Activated T-cell treated with anti-CD3 and anti-CD28 coated beads, Interleukin-2, amount 50 U/mL, for 4 hours (primary cell): ENCODE results near the gene SYNE2. TPM values are rescaled to one million over a fixed set of nuclear protein-coding genes. Genes with fewer than 3 reads are reported as not detected.
"Not testable (repeated sequence)": the region's sequence is repeated elsewhere in the genome, so short reads cannot be mapped to it uniquely, and the experiment has no call there.

Experiments used
- ATAC-seq, 2 donors: fragments of 200-7000 bp; cut with Tn5 transposase; one replicate each; pipeline ENCODE4 v1.10.0; 2021
- DNase-seq: peaks from one replicate; pipeline ENCODE4 v3.0.0-alpha.2; 2020
- H3K27me3 Mint-ChIP-seq: one replicate; pipeline ENCODE4 v1.8.0; 2021; ENCODE audit warnings: low read depth, mixed read lengths
- H3K36me3 Mint-ChIP-seq: one replicate; pipeline ENCODE4 v1.8.0; 2022; ENCODE audit warnings: mixed read lengths; ENCODE audit not compliant: insufficient read depth
- H3K4me1 Mint-ChIP-seq: one replicate; pipeline ENCODE4 v1.8.0; 2021; ENCODE audit warnings: low read depth, mixed read lengths
- H3K4me3 Mint-ChIP-seq: one replicate; pipeline ENCODE4 v1.8.0; 2021; ENCODE audit warnings: mild to moderate bottlenecking, moderate library complexity, mixed read lengths
- H3K9me3 Mint-ChIP-seq: one replicate; pipeline ENCODE4 v1.8.0; 2021; ENCODE audit warnings: mixed read lengths
- total RNA-seq, 3 donors: library from RNA; stranded (reverse); gene quantifications; one replicate each; pipeline ENCODE4 v1.2.1, GENCODE V29; 2021

Gene SYNE2
- total RNA-seq, 3 donors from 2014 or later = 6.9 to 11.5 (median 8.6) TPM

- no peaks in the 10 kb centered on the region for H3K27me3 Mint-ChIP-seq
- peak overlapping the region; percentile 54 for H3K4me3 Mint-ChIP-seq
- peaks cover 3% of the 10 kb centered on the region for H3K9me3 Mint-ChIP-seq
- H3K36me3 Mint-ChIP-seq = peaks cover 5% of the 10 kb centered on the region
- ATAC-seq (peak; percentile 21 to 29), DNase-seq (peak; percentile 21)
- H3K4me1 Mint-ChIP-seq = peaks cover 65% of the 10 kb centered on the region
These were observed 4.7 kb downstream of the SYNE2 start for GRCh38 chr14:63857466-63858030.

- Mint-ChIP-seq H3K27me3 (no peaks in the 10 kb centered on the region), H3K4me3 (no peak overlapping the region), H3K9me3 (peaks cover 3% of the 10 kb centered on the region), H3K36me3 (peaks cover 5% of the 10 kb centered on the region), H3K4me1 (peaks cover 73% of the 10 kb centered on the region)
- ATAC-seq (no peak), DNase-seq (no peak)
These were observed 7.3 kb downstream of the SYNE2 start for GRCh38 chr14:63860146-63860545.

GRCh38 chr14:63862163-63862562 is 9.4 kb downstream of the SYNE2 start:
- ATAC-seq = no peak
- H3K27me3 Mint-ChIP-seq = no peaks in the 10 kb centered on the region
- H3K36me3 Mint-ChIP-seq = peaks cover 3% of the 10 kb centered on the region
- peaks cover 71% of the 10 kb centered on the region for H3K4me1 Mint-ChIP-seq
- no peak overlapping the region for H3K4me3 Mint-ChIP-seq
- DNase-seq = no peak
- H3K9me3 Mint-ChIP-seq = peaks cover 3% of the 10 kb centered on the region

GRCh38 chr14:63863004-63863403 is 10.2 kb downstream of the SYNE2 start:
- no peak overlapping the region for H3K4me3 Mint-ChIP-seq
- ATAC-seq = no peak
- no peak for DNase-seq
- no peaks in the 10 kb centered on the region for H3K27me3 Mint-ChIP-seq
- no peaks in the 10 kb centered on the region for H3K36me3 Mint-ChIP-seq
- peaks cover 71% of the 10 kb centered on the region for H3K4me1 Mint-ChIP-seq
- no peaks in the 10 kb centered on the region for H3K9me3 Mint-ChIP-seq

- not testable (repeated sequence) for H3K27me3 Mint-ChIP-seq, H3K9me3 Mint-ChIP-seq, DNase-seq, H3K36me3 Mint-ChIP-seq
- peak overlapping the region; percentile 75 for H3K4me3 Mint-ChIP-seq
- ATAC-seq = peak; percentile 54 to 69
- peaks cover 77% of the 10 kb centered on the region for H3K4me1 Mint-ChIP-seq
These were observed 12.0 kb downstream of the SYNE2 start for GRCh38 chr14:63864775-63865174.

- Mint-ChIP-seq H3K4me1 (peaks cover 67% of the 10 kb centered on the region), H3K9me3 (no peaks in the 10 kb centered on the region), H3K27me3 (no peaks in the 10 kb centered on the region), H3K36me3 (no peaks in the 10 kb centered on the region), H3K4me3 (peak overlapping the region; percentile 56)
- ATAC-seq (no peak), DNase-seq (peak; percentile 20)
These were observed 15.4 kb downstream of the SYNE2 start for GRCh38 chr14:63867933-63868921.

- peaks cover 69% of the 10 kb centered on the region for H3K4me1 Mint-ChIP-seq
- not testable (repeated sequence) for H3K36me3 Mint-ChIP-seq, H3K9me3 Mint-ChIP-seq, DNase-seq, H3K27me3 Mint-ChIP-seq
- peak overlapping the region; percentile 66 for H3K4me3 Mint-ChIP-seq
- ATAC-seq = peak; percentile 77 to 82
These were observed 17.3 kb downstream of the SYNE2 start for GRCh38 chr14:63869940-63870752.

GRCh38 chr14:63870753-63871037 is 17.9 kb downstream of the SYNE2 start:
- not testable (repeated sequence) for ATAC-seq, H3K4me3 Mint-ChIP-seq

GRCh38 chr14:63874223-63874622 is 21.4 kb downstream of the SYNE2 start:
- ATAC-seq = no peak
- Mint-ChIP-seq H3K27me3 (no peaks in the 10 kb centered on the region), H3K4me3 (no peak overlapping the region), H3K9me3 (no peaks in the 10 kb centered on the region), H3K4me1 (peaks cover 55% of the 10 kb centered on the region), H3K36me3 (peaks cover 11% of the 10 kb centered on the region)
- no peak for DNase-seq

More at GRCh38 chr14:63870753-63871037, 17.9 kb downstream of the SYNE2 start:
- peaks cover 70% of the 10 kb centered on the region for H3K4me1 Mint-ChIP-seq
- not testable (repeated sequence) for H3K36me3 Mint-ChIP-seq, H3K27me3 Mint-ChIP-seq, H3K9me3 Mint-ChIP-seq, DNase-seq

GRCh38 chr14:63875311-63875710 is 22.5 kb downstream of the SYNE2 start:
- peaks cover 11% of the 10 kb centered on the region for H3K36me3 Mint-ChIP-seq
- DNase-seq = no peak
- no peaks in the 10 kb centered on the region for H3K27me3 Mint-ChIP-seq
- H3K4me3 Mint-ChIP-seq = no peak overlapping the region
- peaks cover 49% of the 10 kb centered on the region for H3K4me1 Mint-ChIP-seq
- ATAC-seq = no peak
- H3K9me3 Mint-ChIP-seq = no peaks in the 10 kb centered on the region

- H3K9me3 Mint-ChIP-seq = no peaks in the 10 kb centered on the region
- H3K27me3 Mint-ChIP-seq = no peaks in the 10 kb centered on the region
- no peak overlapping the region for H3K4me3 Mint-ChIP-seq
- DNase-seq (no peak), ATAC-seq (no peak)
- H3K36me3 Mint-ChIP-seq = peaks cover 16% of the 10 kb centered on the region
- peaks cover 51% of the 10 kb centered on the region for H3K4me1 Mint-ChIP-seq
These were observed 24.7 kb downstream of the SYNE2 start for GRCh38 chr14:63877550-63877939.

GRCh38 chr14:63878052-63878451 is 25.2 kb downstream of the SYNE2 start:
- ATAC-seq (no peak), DNase-seq (no peak)
- peaks cover 47% of the 10 kb centered on the region for H3K4me1 Mint-ChIP-seq
- H3K27me3 Mint-ChIP-seq = no peaks in the 10 kb centered on the region
- H3K4me3 Mint-ChIP-seq = no peak overlapping the region
- no peaks in the 10 kb centered on the region for H3K9me3 Mint-ChIP-seq
- peaks cover 16% of the 10 kb centered on the region for H3K36me3 Mint-ChIP-seq

GRCh38 chr14:63878792-63879191 is 26.0 kb downstream of the SYNE2 start:
- ATAC-seq (no peak), DNase-seq (no peak)
- Mint-ChIP-seq H3K9me3 (no peaks in the 10 kb centered on the region), H3K36me3 (peaks cover 16% of the 10 kb centered on the region), H3K27me3 (no peaks in the 10 kb centered on the region), H3K4me1 (peaks cover 45% of the 10 kb centered on the region), H3K4me3 (no peak overlapping the region)

- DNase-seq = no peak
- H3K4me3 Mint-ChIP-seq = no peak overlapping the region
- H3K27me3 Mint-ChIP-seq = no peaks in the 10 kb centered on the region
- peaks cover 39% of the 10 kb centered on the region for H3K4me1 Mint-ChIP-seq
- no peak for ATAC-seq
- no peaks in the 10 kb centered on the region for H3K9me3 Mint-ChIP-seq
- peaks cover 18% of the 10 kb centered on the region for H3K36me3 Mint-ChIP-seq
These were observed 29.1 kb downstream of the SYNE2 start for GRCh38 chr14:63881926-63882325.
